WTC11 (cell line): ENCODE data around the gene OBSL1. TPM values are rescaled to one million over a fixed set of nuclear protein-coding genes. Genes with fewer than 3 reads are reported as not detected.

ENCODE experiments used
- ATAC-seq: fragments of 200-7000 bp; cut with Tn5 transposase; 2 replicates; pipeline ENCODE4 v1.10.0; 2021; ENCODE audit warnings: mild to moderate bottlenecking, moderate library complexity
- CTCF ChIA-PET: fragments of 300-600 bp; sonication (Branson Sonifier 250); formaldehyde crosslinking; loops from one replicate; lab custom pipeline; 2021; ENCODE audit warnings: antibody characterized with exemption; lab: Charles Lee
- POLR2A ChIA-PET: fragments of 350-600 bp; sonication (Branson Sonifier 250); formaldehyde crosslinking; loops from one replicate; lab custom pipeline; 2021; ENCODE audit warnings: antibody characterized with exemption; lab: Charles Lee
- DNase-seq: peaks from one replicate; pipeline ENCODE4 v3.0.0; 2021; ENCODE audit warnings: low spot score
- H3K27ac Mint-ChIP-seq: 2 replicates; pipeline ENCODE4 v1.8.0; 2021; ENCODE audit warnings: mixed read lengths
- H3K27me3 Mint-ChIP-seq: 2 replicates; pipeline ENCODE4 v1.8.0; 2021; ENCODE audit warnings: low read depth, mild to moderate bottlenecking, moderate library complexity, mixed read lengths
- H3K36me3 Mint-ChIP-seq: 2 replicates; pipeline ENCODE4 v1.8.0; 2021; ENCODE audit warnings: mixed read lengths
- H3K4me1 Mint-ChIP-seq: 2 replicates; pipeline ENCODE4 v1.8.0; 2022; ENCODE audit warnings: mixed read lengths
- H3K4me3 Mint-ChIP-seq: 2 replicates; pipeline ENCODE4 v1.8.0; 2021; ENCODE audit warnings: mild to moderate bottlenecking, moderate library complexity, mixed read lengths
- H3K9me3 Mint-ChIP-seq: 2 replicates; pipeline ENCODE4 v1.8.0; 2021; ENCODE audit warnings: mixed read lengths
- GABPB1 ChIP-seq: sonication (generic); formaldehyde crosslinking; IDR thresholded peaks from 2 replicates; pipeline ENCODE4 v1.8.1; 2023; ENCODE audit warnings: mild to moderate bottlenecking, missing genetic modification reagents
- HMGA2 ChIP-seq: fragments of 250-450 bp; sonication (Bioruptor Pico); IDR thresholded peaks from 2 replicates; pipeline ENCODE4 v1.4.0; 2021; ENCODE audit warnings: mild to moderate bottlenecking, moderate library complexity
- IRF2 ChIP-seq: sonication (generic); formaldehyde crosslinking; IDR thresholded peaks from 2 replicates; pipeline ENCODE4 v1.8.0; 2022; ENCODE audit warnings: low read depth, missing genetic modification reagents, borderline replicate concordance
- NR1H2 ChIP-seq: sonication (generic); formaldehyde crosslinking; IDR thresholded peaks from 2 replicates; pipeline ENCODE4 v1.9.0; 2021; ENCODE audit warnings: mild to moderate bottlenecking, moderate library complexity, missing genetic modification reagents
- OVOL2 ChIP-seq: fragments of 250-450 bp; sonication (Bioruptor Pico); IDR thresholded peaks from 2 replicates; pipeline ENCODE4 v1.9.0; 2021; ENCODE audit warnings: mild to moderate bottlenecking, borderline replicate concordance
- RORB ChIP-seq: fragments of 250-450 bp; sonication (Bioruptor Pico); IDR thresholded peaks from 2 replicates; pipeline ENCODE4 v1.9.0; 2021; ENCODE audit warnings: mild to moderate bottlenecking
- TEAD1 ChIP-seq: sonication (generic); formaldehyde crosslinking; IDR thresholded peaks from 2 replicates; pipeline ENCODE4 v1.8.0; 2022; ENCODE audit warnings: mild to moderate bottlenecking, missing genetic modification reagents
- ZNF219 ChIP-seq: sonication (generic); formaldehyde crosslinking; IDR thresholded peaks from 2 replicates; pipeline ENCODE4 v1.8.0; 2023; ENCODE audit warnings: missing genetic modification reagents, mild to moderate bottlenecking, borderline replicate concordance
- total RNA-seq: library from RNA; stranded (reverse); gene quantifications from 3 replicates; pipeline ENCODE4 v1.2.3, GENCODE V29; 2021
- TF ChIP-seq, protein P1 (sequence below): fragments of 250-450 bp; sonication (Bioruptor Pico); conservative IDR thresholded peaks from 2 replicates; pipeline ENCODE4 v1.9.0; 2021; ENCODE audit warnings: mild to moderate bottlenecking
- TF ChIP-seq, protein P2 (sequence below): sonication (generic); formaldehyde crosslinking; conservative IDR thresholded peaks from 2 replicates; pipeline ENCODE4 v1.8.1; 2023; ENCODE audit warnings: mild to moderate bottlenecking, low read depth, missing genetic modification reagents, moderate library complexity
- TF ChIP-seq, protein P3 (sequence below): sonication (generic); formaldehyde crosslinking; conservative IDR thresholded peaks from 2 replicates; pipeline ENCODE4 v1.8.1; 2022; ENCODE audit warnings: mild to moderate bottlenecking, missing genetic modification reagents
- TF ChIP-seq, protein P4 (sequence below): sonication (generic); formaldehyde crosslinking; IDR thresholded peaks from 2 replicates; pipeline ENCODE4 v1.8.1; 2023; ENCODE audit warnings: mild to moderate bottlenecking, missing genetic modification reagents
- TF ChIP-seq, protein P5 (sequence below): sonication (generic); formaldehyde crosslinking; IDR thresholded peaks from 2 replicates; pipeline ENCODE4 v1.8.0; 2022; ENCODE audit warnings: mild to moderate bottlenecking, missing genetic modification reagents
- TF ChIP-seq, protein P6 (sequence below): sonication (generic); formaldehyde crosslinking; IDR thresholded peaks from 2 replicates; pipeline ENCODE4 v1.8.0; 2022; ENCODE audit warnings: mild to moderate bottlenecking, missing genetic modification reagents
- TF ChIP-seq, protein P7 (sequence below): fragments of 250-450 bp; sonication (Bioruptor Pico); IDR thresholded peaks from 2 replicates; pipeline ENCODE4 v1.9.0; 2021; ENCODE audit warnings: mild to moderate bottlenecking

The OBSL1 gene
- total RNA-seq, 1 experiment from 2014 or later = 159 TPM

DNA sequence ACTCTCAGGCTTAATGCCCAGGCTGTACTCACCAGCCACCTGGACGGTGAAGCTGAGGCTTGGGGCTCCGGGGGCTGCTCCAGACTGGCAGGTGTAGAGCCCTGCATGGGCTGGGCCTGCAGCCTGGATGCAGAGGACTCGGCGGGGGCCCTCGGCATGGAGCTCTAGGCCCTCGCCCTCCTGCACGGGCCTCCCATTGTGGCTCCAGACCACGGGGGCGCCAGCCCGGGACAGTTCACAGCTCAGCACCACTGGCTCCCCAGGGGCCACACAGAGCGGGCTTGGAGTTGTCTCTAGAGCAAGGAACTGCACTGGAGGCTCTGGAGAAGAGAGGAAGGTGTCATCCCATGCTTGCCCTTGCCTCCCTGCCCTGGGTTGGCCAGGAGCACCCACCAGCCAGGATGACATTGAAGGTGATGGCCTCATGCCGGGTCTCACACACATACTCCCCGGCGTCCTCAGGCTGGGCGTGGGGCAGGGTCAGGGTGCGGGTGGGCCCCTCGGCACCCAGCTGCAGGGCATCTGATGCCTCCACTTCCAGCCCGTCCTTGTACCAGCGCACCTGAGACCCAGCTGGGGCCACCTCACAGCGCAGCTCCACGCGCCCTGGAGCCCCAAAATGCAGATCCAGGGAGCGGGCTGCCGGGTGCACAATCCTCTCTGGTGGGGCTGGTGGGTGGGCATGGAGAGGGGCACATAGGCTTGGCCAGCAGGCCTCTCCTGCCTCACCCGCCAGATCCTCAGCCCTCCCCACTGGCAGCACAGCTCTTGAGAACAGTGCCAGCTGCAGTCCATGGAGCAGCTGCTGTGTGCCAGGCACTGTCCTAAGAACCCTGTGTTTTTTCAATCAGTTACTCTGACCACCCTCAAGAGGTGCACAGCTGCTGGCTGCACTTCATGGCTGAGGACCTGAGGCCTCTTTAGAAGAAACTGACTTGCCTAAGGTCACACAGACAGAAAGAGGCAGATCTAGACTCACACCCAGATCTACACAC, 13.3 kb downstream of the OBSL1 start (continued):
- TF ChIP-seq, protein P1, sequence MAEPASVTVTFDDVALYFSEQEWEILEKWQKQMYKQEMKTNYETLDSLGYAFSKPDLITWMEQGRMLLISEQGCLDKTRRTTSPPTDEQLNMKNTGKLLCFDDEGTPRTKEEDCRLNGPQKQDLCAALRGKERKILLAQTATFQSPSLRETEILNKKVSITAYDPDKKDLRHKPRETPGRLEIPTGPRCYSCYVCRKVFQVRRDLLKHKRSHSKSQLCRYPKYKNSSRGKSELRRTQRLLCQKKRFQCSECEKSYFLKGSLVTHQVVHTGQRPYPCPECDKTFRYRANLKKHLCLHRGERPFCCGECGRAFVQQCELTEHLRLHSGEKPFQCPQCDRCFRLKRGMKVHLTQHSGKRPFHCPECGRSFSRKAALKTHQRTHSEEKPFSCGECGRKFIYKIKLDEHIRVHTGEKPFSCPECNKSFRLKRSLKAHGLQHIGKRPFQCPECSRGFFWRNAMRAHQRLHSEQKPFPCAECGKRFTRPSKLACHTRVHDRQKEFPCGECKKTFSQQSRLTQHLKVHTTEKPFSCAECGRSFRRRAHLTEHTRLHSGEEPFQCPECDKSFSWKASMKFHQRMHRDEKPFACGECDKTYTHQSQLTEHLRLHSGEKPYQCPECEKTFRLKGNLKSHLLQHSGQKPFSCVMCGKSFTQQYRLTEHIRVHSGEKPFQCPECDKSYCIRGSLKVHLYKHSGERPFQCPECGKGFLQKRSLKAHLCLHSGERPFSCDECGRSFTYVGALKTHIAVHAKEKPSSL (CRISPR knock-in tag) = no peak
- TF ChIP-seq OVOL2 (CRISPR knock-in tag) = no peak
- TF ChIP-seq, protein P2, sequence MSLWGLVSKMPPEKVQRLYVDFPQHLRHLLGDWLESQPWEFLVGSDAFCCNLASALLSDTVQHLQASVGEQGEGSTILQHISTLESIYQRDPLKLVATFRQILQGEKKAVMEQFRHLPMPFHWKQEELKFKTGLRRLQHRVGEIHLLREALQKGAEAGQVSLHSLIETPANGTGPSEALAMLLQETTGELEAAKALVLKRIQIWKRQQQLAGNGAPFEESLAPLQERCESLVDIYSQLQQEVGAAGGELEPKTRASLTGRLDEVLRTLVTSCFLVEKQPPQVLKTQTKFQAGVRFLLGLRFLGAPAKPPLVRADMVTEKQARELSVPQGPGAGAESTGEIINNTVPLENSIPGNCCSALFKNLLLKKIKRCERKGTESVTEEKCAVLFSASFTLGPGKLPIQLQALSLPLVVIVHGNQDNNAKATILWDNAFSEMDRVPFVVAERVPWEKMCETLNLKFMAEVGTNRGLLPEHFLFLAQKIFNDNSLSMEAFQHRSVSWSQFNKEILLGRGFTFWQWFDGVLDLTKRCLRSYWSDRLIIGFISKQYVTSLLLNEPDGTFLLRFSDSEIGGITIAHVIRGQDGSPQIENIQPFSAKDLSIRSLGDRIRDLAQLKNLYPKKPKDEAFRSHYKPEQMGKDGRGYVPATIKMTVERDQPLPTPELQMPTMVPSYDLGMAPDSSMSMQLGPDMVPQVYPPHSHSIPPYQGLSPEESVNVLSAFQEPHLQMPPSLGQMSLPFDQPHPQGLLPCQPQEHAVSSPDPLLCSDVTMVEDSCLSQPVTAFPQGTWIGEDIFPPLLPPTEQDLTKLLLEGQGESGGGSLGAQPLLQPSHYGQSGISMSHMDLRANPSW (CRISPR knock-in tag) = no peak
- TF ChIP-seq, protein P3, sequence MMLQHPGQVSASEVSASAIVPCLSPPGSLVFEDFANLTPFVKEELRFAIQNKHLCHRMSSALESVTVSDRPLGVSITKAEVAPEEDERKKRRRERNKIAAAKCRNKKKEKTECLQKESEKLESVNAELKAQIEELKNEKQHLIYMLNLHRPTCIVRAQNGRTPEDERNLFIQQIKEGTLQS = no peak
- no peak for TF ChIP-seq ZNF219 (CRISPR knock-in tag)
- TF ChIP-seq IRF2 = no peak
- TF ChIP-seq, protein P4, sequence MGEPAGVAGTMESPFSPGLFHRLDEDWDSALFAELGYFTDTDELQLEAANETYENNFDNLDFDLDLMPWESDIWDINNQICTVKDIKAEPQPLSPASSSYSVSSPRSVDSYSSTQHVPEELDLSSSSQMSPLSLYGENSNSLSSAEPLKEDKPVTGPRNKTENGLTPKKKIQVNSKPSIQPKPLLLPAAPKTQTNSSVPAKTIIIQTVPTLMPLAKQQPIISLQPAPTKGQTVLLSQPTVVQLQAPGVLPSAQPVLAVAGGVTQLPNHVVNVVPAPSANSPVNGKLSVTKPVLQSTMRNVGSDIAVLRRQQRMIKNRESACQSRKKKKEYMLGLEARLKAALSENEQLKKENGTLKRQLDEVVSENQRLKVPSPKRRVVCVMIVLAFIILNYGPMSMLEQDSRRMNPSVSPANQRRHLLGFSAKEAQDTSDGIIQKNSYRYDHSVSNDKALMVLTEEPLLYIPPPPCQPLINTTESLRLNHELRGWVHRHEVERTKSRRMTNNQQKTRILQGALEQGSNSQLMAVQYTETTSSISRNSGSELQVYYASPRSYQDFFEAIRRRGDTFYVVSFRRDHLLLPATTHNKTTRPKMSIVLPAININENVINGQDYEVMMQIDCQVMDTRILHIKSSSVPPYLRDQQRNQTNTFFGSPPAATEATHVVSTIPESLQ (CRISPR knock-in tag) = no peak

DNA sequence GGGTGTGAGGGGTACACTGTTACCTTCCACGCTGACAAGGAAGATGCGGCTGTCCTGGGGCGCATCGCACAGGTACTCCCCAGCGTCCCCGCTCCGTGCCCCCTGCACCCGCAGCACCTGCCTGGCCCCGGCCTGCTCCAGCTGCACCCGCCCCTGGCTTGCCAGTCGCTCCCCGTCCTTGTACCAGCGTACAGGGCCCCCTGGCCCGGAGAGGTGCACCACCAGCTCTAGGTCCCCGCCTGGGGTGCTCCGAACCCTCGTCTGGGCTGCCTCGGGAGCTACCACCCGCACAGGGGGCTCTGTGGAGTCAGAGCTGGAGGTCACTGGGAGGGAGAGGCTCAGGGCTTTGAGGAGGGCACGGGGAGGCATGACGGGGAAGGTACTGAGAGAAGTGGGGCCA, 14.0 kb downstream of the OBSL1 start:
- ATAC-seq (no peak), DNase-seq (no peak)
- H3K9me3 Mint-ChIP-seq = no peaks in the 10 kb centered on the region
- H3K4me1 Mint-ChIP-seq = peaks cover 31% of the 10 kb centered on the region
- H3K27ac Mint-ChIP-seq = no peak overlapping the region
- H3K27me3 Mint-ChIP-seq = peaks cover 22% of the 10 kb centered on the region
- no peak overlapping the region for H3K4me3 Mint-ChIP-seq
- ChIA-PET CTCF (interaction anchor here (7.2 kb wide), 1 partner anchor 18 kb away, joined by 86 read pairs; no protein-coding TSS in a partner anchor), POLR2A (interaction anchor here (0.7 to 1.4 kb wide), 3 partner anchors 10 to 41 kb away, joined by 3 to 4 read pairs (median 4); partner anchors contain the start of genes CHPF, STK11IP and TMEM198)
- TF ChIP-seq GABPB1 (CRISPR knock-in tag) = no peak
- TF ChIP-seq, protein P5, sequence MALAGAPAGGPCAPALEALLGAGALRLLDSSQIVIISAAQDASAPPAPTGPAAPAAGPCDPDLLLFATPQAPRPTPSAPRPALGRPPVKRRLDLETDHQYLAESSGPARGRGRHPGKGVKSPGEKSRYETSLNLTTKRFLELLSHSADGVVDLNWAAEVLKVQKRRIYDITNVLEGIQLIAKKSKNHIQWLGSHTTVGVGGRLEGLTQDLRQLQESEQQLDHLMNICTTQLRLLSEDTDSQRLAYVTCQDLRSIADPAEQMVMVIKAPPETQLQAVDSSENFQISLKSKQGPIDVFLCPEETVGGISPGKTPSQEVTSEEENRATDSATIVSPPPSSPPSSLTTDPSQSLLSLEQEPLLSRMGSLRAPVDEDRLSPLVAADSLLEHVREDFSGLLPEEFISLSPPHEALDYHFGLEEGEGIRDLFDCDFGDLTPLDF (CRISPR knock-in tag) = no peak
- no peak for TF ChIP-seq NR1H2
- TF ChIP-seq, protein P6, sequence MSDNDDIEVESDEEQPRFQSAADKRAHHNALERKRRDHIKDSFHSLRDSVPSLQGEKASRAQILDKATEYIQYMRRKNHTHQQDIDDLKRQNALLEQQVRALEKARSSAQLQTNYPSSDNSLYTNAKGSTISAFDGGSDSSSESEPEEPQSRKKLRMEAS (CRISPR knock-in tag) = no peak
- peaks cover 10% of the 10 kb centered on the region for H3K36me3 Mint-ChIP-seq

GRCh38 chr2:219556413-219556812, 14.9 kb downstream of the OBSL1 start:
- ATAC-seq (no peak), DNase-seq (no peak)
- Mint-ChIP-seq H3K27ac (no peak overlapping the region), H3K36me3 (peaks cover 8% of the 10 kb centered on the region; the same call in 1 of the 2 replicates), H3K9me3 (no peaks in the 10 kb centered on the region), H3K4me1 (peaks cover 22% of the 10 kb centered on the region), H3K4me3 (no peak overlapping the region), H3K27me3 (peaks cover 25% of the 10 kb centered on the region)
- ChIA-PET CTCF (interaction anchor here (7.2 kb wide), 1 partner anchor 17 kb away, joined by 86 read pairs; no protein-coding TSS in a partner anchor), POLR2A (interaction anchor here (0.7 kb wide), 1 partner anchor 11 kb away, joined by 3 read pairs; no protein-coding TSS in a partner anchor)
- TF ChIP-seq HMGA2 (CRISPR knock-in tag) (no peak), RORB (CRISPR knock-in tag) (no peak), TEAD1 (CRISPR knock-in tag) (no peak), NR1H2 (no peak)
- TF ChIP-seq, protein P7, sequence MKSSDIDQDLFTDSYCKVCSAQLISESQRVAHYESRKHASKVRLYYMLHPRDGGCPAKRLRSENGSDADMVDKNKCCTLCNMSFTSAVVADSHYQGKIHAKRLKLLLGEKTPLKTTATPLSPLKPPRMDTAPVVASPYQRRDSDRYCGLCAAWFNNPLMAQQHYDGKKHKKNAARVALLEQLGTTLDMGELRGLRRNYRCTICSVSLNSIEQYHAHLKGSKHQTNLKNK (CRISPR knock-in tag) = no peak
- TF ChIP-seq, protein P3 = no peak
- TF ChIP-seq, protein P1 (CRISPR knock-in tag) = no peak
- TF ChIP-seq, protein P5 (CRISPR knock-in tag) = no peak
